Measurements from ENCODE around the gene URI1.

The URI1 gene

DNA sequence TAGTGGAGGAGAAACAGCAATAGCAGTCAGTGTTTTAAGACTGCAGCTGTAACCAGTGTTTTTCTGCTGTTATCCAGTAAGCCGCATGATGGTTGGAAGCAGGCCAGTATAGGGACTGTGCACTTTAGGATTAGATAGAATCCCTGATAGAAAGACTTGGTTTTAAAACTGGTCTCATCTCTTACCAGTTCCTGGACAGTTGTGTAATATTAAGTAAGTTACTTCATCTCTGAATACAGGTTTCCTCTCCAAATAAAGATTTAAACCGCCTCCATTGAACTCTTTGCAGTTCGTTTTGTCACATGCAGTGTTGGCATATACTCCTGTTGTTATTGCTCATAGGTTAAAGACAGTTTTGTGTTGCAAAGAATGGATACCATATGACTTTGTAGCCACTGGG, 25.6 kb downstream of the URI1 start (continued):
- 0 out of 2 replicates have a peak, but pooled peaks have one; percentile 31 for TF ChIP-seq ZEB2 (tag by site-specific recombination; IDR thresholded peaks at IDR 0.05)
- no peak for TF ChIP-seq SALL2 (tag by site-specific recombination; IDR thresholded peaks at IDR 0.05; ENCODE audit: borderline replicate concordance)
- TF ChIP-seq ZNF423 (tag by site-specific recombination; IDR thresholded peaks at IDR 0.05): no peak
- TF ChIP-seq ZNF501 (tag by site-specific recombination; IDR thresholded peaks at IDR 0.05): no peak
- TF ChIP-seq, protein P1, sequence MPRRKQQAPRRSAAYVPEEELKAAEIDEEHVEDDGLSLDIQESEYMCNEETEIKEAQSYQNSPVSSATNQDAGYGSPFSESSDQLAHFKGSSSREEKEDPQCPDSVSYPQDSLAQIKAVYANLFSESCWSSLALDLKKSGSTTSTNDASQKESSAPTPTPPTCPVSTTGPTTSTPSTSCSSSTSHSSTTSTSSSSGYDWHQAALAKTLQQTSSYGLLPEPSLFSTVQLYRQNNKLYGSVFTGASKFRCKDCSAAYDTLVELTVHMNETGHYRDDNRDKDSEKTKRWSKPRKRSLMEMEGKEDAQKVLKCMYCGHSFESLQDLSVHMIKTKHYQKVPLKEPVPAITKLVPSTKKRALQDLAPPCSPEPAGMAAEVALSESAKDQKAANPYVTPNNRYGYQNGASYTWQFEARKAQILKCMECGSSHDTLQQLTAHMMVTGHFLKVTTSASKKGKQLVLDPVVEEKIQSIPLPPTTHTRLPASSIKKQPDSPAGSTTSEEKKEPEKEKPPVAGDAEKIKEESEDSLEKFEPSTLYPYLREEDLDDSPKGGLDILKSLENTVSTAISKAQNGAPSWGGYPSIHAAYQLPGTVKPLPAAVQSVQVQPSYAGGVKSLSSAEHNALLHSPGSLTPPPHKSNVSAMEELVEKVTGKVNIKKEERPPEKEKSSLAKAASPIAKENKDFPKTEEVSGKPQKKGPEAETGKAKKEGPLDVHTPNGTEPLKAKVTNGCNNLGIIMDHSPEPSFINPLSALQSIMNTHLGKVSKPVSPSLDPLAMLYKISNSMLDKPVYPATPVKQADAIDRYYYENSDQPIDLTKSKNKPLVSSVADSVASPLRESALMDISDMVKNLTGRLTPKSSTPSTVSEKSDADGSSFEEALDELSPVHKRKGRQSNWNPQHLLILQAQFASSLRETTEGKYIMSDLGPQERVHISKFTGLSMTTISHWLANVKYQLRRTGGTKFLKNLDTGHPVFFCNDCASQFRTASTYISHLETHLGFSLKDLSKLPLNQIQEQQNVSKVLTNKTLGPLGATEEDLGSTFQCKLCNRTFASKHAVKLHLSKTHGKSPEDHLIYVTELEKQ (tag by site-specific recombination; IDR thresholded peaks at IDR 0.05; ENCODE audit: borderline replicate concordance): no peak
- TF ChIP-seq ZBTB17 (tag by site-specific recombination; IDR thresholded peaks at IDR 0.05): peak; percentile 34; the same call in 1 of the 2 replicates
- TF ChIP-seq ZNF626 (tag by site-specific recombination; IDR thresholded peaks at IDR 0.05): no peak
- 0 out of 2 replicates have a peak, but pooled peaks have one; percentile 35 for TF ChIP-seq ZSCAN30 (tag by site-specific recombination; IDR thresholded peaks at IDR 0.05)
- peak; percentile 82; the same call in 1 of the 2 replicates for TF ChIP-seq MZF1 (tag by site-specific recombination; IDR thresholded peaks at IDR 0.05; ENCODE audit: borderline replicate concordance)
- TF ChIP-seq ZNF596 (tag by site-specific recombination; IDR thresholded peaks at IDR 0.05): no peak
- TF ChIP-seq MYNN (tag by site-specific recombination; IDR thresholded peaks at IDR 0.05; ENCODE audit: borderline replicate concordance): no peak
- TF ChIP-seq ZBTB21 (tag by site-specific recombination; IDR thresholded peaks at IDR 0.05): no peak
- TF ChIP-seq ZNF239 (tag by site-specific recombination; IDR thresholded peaks at IDR 0.05): no peak
- TF ChIP-seq, protein P2, sequence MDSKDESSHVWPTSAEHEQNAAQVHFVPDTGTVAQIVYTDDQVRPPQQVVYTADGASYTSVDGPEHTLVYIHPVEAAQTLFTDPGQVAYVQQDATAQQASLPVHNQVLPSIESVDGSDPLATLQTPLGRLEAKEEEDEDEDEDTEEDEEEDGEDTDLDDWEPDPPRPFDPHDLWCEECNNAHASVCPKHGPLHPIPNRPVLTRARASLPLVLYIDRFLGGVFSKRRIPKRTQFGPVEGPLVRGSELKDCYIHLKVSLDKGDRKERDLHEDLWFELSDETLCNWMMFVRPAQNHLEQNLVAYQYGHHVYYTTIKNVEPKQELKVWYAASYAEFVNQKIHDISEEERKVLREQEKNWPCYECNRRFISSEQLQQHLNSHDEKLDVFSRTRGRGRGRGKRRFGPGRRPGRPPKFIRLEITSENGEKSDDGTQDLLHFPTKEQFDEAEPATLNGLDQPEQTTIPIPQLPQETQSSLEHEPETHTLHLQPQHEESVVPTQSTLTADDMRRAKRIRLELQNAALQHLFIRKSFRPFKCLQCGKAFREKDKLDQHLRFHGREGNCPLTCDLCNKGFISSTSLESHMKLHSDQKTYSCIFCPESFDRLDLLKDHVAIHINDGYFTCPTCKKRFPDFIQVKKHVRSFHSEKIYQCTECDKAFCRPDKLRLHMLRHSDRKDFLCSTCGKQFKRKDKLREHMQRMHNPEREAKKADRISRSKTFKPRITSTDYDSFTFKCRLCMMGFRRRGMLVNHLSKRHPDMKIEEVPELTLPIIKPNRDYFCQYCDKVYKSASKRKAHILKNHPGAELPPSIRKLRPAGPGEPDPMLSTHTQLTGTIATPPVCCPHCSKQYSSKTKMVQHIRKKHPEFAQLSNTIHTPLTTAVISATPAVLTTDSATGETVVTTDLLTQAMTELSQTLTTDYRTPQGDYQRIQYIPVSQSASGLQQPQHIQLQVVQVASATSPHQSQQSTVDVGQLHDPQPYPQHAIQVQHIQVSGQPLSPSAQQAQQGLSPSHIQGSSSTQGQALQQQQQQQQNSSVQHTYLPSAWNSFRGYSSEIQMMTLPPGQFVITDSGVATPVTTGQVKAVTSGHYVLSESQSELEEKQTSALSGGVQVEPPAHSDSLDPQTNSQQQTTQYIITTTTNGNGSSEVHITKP (tag by site-specific recombination; IDR thresholded peaks at IDR 0.05): 0 out of 2 replicates have a peak, but pooled peaks have one; percentile 19
- TF ChIP-seq SCRT2 (tag by site-specific recombination; IDR thresholded peaks at IDR 0.05): no peak
- no peak for TF ChIP-seq ZNF585B (tag by site-specific recombination; IDR thresholded peaks at IDR 0.05)
- TF ChIP-seq ZNF600 (tag by site-specific recombination; IDR thresholded peaks at IDR 0.05): peak; percentile 73; the same call in 1 of the 2 replicates
- TF ChIP-seq ZFP41 (tag by site-specific recombination; IDR thresholded peaks at IDR 0.05; ENCODE audit: borderline replicate concordance): no peak
- TF ChIP-seq, protein P3, sequence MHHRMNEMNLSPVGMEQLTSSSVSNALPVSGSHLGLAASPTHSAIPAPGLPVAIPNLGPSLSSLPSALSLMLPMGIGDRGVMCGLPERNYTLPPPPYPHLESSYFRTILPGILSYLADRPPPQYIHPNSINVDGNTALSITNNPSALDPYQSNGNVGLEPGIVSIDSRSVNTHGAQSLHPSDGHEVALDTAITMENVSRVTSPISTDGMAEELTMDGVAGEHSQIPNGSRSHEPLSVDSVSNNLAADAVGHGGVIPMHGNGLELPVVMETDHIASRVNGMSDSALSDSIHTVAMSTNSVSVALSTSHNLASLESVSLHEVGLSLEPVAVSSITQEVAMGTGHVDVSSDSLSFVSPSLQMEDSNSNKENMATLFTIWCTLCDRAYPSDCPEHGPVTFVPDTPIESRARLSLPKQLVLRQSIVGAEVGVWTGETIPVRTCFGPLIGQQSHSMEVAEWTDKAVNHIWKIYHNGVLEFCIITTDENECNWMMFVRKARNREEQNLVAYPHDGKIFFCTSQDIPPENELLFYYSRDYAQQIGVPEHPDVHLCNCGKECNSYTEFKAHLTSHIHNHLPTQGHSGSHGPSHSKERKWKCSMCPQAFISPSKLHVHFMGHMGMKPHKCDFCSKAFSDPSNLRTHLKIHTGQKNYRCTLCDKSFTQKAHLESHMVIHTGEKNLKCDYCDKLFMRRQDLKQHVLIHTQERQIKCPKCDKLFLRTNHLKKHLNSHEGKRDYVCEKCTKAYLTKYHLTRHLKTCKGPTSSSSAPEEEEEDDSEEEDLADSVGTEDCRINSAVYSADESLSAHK (tag by site-specific recombination; IDR thresholded peaks at IDR 0.05): no peak
- TF ChIP-seq, protein P4, sequence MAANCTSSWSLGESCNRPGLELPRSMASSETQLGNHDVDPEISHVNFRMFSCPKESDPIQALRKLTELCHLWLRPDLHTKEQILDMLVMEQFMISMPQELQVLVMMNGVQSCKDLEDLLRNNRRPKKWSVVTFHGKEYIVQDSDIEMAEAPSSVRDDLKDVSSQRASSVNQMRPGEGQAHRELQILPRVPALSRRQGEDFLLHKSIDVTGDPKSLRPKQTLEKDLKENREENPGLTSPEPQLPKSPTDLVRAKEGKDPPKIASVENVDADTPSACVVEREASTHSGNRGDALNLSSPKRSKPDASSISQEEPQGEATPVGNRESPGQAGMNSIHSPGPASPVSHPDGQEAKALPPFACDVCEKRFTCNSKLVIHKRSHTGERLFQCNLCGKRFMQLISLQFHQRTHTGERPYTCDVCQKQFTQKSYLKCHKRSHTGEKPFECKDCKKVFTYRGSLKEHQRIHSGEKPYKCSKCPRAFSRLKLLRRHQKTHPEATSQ (tag by site-specific recombination; IDR thresholded peaks at IDR 0.05): no peak
- no peak for TF ChIP-seq ZNF114 (tag by site-specific recombination; IDR thresholded peaks at IDR 0.05)
- TF ChIP-seq ZNF146 (tag by site-specific recombination; IDR thresholded peaks at IDR 0.05): no peak
- TF ChIP-seq YY1 (tag by site-specific recombination; IDR thresholded peaks at IDR 0.05): no peak
- TF ChIP-seq ZNF221 (tag by site-specific recombination; IDR thresholded peaks at IDR 0.05; ENCODE audit: borderline replicate concordance): no peak
- TF ChIP-seq ZNF660 (tag by site-specific recombination; IDR thresholded peaks at IDR 0.05): peak; percentile 22
- no peak for TF ChIP-seq WT1 (tag by site-specific recombination; IDR thresholded peaks at IDR 0.05)
- TF ChIP-seq SCRT1 (tag by site-specific recombination; IDR thresholded peaks at IDR 0.05; ENCODE audit: borderline replicate concordance): no peak
- peak; percentile 75 for TF ChIP-seq FEZF1 (tag by site-specific recombination; IDR thresholded peaks at IDR 0.05)
- TF ChIP-seq, protein P5, sequence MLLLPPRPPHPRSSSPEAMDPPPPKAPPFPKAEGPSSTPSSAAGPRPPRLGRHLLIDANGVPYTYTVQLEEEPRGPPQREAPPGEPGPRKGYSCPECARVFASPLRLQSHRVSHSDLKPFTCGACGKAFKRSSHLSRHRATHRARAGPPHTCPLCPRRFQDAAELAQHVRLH (tag by site-specific recombination; IDR thresholded peaks at IDR 0.05): 0 out of 2 replicates have a peak, but pooled peaks have one; percentile 38
- TF ChIP-seq KLF10 (tag by site-specific recombination; IDR thresholded peaks at IDR 0.05): no peak
- no peak for TF ChIP-seq ZBTB7A (tag by site-specific recombination; IDR thresholded peaks at IDR 0.05; ENCODE audit: low read depth)

All from HEK293 (cell line).